Stimulated activated CD8-positive, alpha-beta memory T cell treated with anti-CD3 and anti-CD28 coated beads, Interleukin-4, amount 100 ng/mL, for 48 hours (primary cell): ENCODE measurements around the gene GSTCD.

Source experiments
- DNase-seq: peaks from one replicate; pipeline ENCODE4 v3.0.0-alpha.2; 2020

The GSTCD gene

DNA sequence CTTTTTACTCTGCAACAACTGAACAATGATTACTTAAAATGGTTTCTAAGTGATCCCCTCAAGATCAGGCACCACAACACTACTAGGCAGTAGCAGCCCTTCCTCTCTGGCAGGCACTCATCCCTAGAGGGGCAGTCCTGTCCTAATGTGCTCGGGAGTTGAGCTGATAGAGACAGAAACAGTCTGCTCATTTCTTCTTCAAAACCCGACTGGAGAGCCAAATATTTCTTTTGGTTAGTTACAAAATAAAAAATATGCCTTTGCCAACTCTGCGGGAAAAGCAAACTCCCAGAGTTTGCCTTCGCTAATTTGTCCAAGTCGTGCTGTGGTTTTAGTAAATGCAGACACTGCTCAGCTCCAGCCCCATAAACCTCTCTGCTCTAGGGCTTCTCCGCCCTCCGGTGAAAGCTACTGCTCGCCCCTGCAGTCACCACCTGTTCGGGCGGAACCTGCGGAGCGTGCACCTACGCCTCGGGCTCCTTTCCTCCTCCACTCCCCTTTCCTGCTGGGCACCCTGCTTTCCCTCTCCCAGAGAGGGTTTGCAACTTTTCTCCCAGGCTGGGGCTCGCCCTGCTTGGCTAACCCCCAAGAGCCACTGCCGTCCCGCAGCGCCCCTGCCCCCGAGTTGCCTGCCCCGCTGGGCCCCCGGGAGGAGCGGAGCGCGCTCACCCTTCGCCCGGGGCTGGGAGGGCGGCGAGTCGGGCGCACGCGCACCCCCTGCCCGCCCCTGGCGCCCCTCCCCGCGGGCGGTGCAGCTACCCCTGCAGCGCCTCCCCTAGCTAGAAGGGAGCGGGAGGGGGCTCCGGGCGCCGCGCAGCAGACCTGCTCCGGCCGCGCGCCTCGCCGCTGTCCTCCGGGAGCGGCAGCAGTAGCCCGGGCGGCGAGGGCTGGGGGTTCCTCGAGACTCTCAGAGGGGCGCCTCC, 186.3 kb downstream of the GSTCD start, which contains the start of gene NPNT:
TSS of gene NPNT (plus strand) at position 812 of the 923 bp plus-strand sequence. CDS start 182 bp downstream, outside the sequence.
- no peak for DNase-seq

DNA sequence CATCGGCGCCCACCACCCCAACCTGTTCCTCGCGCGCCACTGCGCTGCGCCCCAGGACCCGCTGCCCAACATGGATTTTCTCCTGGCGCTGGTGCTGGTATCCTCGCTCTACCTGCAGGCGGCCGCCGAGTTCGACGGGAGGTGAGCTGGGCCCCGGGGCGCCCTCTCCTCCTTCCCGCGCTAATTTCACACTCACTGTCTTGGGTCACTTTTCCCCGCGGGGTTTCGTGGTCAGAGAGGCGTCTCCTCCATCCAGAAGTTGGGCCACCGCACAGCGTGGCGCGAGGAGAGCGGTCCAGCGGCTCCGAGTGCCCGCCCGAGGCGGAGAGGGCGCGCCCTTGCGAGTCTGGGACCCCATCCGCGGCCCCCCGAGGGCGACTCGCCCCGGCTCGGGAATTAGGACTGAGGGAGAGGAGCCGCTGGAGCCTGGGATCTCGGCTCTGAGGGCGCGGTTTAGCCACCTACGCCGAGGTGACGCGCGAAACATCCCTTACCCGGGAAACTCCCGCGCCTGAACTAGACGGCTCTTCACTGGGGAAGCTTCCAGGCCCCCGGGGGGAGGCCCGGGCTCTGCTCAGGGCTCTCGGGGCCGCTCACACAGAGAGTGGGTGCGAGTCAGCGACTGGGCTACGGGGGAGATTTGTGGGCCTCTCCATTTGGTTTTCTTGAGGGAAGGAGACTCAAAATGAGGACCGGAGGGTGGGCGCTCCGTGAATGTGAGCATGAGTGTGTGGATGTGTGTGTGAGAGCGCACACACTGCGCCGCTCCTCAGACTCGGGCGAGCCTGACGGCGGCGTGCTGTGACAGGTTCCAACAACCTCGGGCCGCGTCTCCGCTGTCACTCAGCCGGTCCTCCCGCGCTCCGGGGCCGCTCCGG, 187.2 kb downstream of the GSTCD start:
- peak; percentile 29 for DNase-seq

DNA sequence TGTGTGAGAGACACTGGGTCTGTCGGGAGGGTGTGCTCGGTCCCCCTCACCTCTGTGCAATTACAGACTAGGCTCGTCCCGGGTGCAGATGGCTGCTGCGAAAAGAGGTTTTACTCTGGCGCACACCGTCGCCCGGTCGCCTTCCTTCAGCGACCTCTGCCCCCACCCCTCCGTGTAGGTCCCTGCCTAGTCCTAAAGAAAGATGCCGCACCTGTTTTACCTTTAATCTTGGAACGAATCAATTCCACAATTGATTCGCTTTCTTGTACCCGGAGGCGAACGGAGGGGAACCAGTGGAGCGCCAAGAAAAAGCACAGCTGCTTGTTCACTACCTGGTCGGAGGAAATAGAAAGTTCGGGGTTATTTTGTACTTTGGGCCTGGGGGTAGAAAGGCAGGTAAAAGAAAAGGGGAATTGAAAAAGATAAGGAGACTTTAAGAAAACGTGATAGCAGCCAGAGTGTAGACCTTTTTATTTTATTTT, 187.9 kb downstream of the GSTCD start:
- no peak for DNase-seq
